Fibroblast of skin of back (primary cell): ENCODE data around the gene POLE4. TPM values are rescaled to one million over a fixed set of nuclear protein-coding genes. Genes with fewer than 3 reads are reported as not detected.
A peak's percentile ranks its signal among the peaks of the same experiment; 100 is the strongest.

Source experiments
- DNase-seq: peaks from one replicate; pipeline ENCODE4 v3.0.0-alpha.2; 2013
- polyA plus RNA-seq, 2 experiments: library from polyadenylated mRNA; unstranded; fragments of 120-200 nt; gene quantifications; one replicate each; pipeline ENCODE4 v1.2.1, GENCODE V29; 2013; ENCODE audit not compliant: insufficient read length in 2 of 2

The POLE4 gene, protein sequence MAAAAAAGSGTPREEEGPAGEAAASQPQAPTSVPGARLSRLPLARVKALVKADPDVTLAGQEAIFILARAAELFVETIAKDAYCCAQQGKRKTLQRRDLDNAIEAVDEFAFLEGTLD
- polyA plus RNA-seq (2013, experiment 1 of 2; ENCODE audit: insufficient read length), result 66.0 TPM
- polyA plus RNA-seq (2013, experiment 2 of 2; ENCODE audit: insufficient read length), result 36.6 TPM

GRCh38 chr2:74958274-74959105 lies at the start of gene POLE4:
Gene POLE4, plus strand, starts transcription at chr2:74958643. Its CDS starts 37 bp downstream, at chr2:74958680.
- DNase-seq, result peak; percentile 85

GRCh38 chr2:74908748-74909444 lies 49.5 kb upstream of the POLE4 start:
- no peak for DNase-seq

DNA sequence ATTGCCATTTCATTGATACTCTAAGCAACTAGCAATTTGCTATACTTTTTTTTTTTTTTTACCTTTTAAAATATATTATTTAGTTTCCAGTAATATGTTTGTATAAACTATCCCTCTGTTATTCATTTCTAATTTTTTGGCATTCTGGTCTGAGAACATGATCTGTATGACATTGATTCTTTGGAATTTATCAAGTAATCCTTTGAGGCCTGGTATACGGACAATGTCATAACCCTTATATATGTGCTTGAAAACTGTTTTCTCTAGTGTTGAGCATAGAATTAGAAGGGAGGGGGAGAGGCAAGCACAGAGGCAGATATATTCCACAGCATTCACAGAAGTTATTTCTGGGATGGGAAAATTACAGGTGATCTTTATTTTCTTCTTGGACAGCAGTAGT lies 48.2 kb upstream of the POLE4 start:
- no peak for DNase-seq

GRCh38 chr2:74911061-74911460 lies 47.4 kb upstream of the POLE4 start:
- no peak for DNase-seq

GRCh38 chr2:74915743-74916142 lies 42.7 kb upstream of the POLE4 start:
- DNase-seq, result peak; percentile 63

DNA sequence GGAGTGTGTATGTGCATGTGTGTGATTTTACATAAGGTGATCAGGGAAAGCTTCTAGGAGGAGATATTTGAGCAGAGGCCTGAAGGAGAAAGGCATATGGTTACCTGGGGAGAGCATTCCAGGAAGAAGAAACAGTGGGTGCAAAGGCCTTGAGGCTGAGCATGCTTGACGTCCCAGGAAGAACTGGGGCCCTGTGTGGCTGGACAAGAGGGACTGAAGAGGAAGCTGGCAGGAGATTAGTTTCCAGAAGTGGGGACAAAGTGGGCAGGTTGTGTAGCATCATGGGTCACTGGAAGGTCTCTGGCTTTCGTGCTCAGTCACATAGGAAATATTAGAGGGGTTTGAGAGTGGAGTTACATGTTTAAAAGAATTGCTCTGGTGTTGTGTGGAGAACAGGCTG lies 42.0 kb upstream of the POLE4 start:
- no peak for DNase-seq

GRCh38 chr2:74917702-74918619 lies 40.5 kb upstream of the POLE4 start:
- peak; percentile 68 for DNase-seq

DNA sequence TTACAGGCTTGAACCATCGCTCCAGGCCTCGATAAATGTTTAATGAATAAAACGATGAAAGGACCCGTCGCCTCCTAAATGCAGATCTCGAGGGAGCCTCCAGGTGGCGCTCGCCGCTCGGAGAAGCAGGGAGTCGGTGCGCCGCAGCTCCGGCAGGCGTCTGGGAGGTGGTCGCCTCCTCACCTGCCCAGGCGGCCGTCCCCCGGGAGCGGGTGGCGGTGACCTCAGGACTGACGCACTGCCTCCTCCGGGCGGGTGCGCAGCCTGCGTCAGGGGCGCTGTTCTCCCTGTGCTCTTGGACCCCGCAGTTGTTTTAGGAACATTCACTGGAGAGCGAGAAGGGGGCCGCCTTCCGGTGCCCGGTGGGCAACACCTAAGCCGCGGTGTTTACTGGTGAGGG lies 38.6 kb upstream of the POLE4 start:
- peak; percentile 47 for DNase-seq

DNA sequence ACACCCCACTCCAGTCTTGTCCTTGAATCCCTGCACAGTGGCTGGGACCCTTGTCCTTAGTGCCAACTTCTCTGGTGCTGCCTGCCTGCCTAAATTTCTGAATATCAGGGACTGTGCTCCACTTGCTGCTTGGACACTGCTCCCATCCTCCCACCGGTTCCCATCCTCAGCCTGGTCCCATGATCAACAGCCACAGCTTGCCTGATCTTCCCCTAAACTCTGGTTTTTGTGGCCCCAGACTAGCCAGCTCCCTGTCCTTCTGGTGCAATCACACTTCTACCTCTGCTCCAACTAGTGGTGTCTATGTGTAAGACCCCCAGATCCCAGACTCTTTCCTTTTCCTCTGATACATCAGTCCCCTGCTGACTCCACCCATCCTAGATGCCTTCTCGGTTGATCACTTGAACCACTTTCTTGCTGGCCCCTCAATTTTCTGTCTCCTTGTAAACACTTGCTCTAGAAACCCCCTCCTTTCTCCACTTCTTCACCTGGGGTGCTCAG lies 37.2 kb upstream of the POLE4 start:
- no peak for DNase-seq

DNA sequence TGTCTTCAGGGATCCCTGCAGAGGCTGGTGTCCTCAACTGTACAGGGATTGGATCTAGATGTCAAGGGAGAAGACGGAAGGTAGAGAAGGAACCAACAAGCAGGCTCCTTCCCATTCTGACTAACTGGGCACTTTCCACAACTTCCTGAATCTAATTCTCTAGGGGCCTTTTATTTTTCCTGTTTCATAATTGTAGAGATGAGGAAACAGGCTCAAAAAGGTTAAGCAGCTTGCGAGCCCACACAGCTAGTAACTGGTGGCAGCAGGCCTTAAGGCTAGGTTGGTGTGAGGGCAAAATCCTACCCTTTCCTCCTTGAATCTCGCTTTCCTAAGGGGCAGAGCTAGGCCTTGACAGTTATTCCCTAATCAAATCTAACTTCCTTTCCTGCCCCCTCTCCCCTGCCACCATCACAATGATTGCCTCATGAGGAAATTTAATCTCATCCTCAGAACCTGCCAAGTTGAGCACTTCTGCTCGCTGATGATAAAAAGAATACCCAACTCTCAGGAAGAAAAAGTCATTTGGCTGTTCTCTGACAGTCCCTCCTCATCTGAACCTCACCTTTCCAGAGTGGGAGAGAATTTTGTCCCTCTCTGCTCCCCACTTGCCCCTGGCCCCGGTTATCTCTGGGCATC lies 35.7 kb upstream of the POLE4 start:
- no peak for DNase-seq

DNA sequence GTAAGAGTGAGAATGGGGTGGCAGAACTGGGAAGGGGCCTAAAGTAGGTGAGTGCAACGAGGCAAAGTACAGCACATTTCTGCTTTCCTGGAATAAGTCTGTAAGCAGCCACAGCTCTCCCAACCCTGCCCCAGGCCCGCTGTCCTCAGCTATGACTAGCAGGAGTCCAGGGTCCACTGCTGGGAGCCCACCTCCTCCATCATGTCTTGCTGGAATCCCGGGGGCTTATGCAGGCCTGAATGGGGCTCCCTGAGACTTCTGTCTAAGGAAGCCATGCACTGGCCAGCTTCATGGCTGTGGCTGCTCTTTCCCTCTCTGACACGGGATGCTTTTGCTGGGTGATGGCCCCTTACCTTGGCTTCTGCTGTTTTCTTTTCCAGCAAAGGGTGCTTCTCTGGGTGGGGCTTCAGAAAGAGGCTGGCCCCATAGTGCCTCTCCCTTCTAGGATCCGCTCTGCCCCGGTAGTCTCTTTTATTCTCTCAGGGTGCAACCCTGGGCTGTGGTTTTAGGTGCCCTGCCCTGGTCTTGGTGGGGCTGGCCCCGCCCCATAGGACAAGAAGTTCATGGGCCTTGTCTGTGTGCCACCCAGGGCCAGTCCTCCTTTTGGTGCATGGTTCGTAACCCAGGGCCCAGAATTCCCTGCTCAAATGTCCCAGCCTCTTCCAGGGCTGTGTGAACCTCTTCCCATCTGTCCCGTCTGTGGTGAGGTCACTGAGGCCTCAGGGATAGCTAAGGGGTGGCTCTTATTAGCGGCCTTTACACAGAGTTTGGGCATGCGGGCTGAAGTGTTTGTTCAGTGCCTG lies 33.8 kb upstream of the POLE4 start:
- no peak for DNase-seq

DNA sequence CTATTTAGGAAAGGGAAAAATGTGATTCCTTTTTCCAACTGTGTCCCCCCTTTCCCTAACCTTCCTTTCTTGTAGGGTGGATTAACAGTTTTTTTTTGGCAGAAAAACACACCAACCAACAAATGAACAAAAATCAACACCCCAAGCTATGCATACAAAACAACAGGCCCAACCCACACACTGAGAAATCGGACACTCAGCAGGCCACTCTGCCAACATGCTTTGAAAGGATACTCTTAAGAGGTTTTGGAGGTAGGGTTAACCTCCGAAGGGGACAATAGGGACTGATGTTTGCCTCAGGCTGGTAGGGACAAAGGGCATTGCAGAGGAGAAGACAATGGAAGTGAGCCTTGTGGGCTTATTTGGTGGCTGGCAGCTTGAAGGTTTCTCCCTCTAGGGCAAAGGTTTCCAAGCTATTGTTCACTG lies 33.1 kb upstream of the POLE4 start:
- no peak for DNase-seq

- no peak for DNase-seq
These were observed 30.8 kb upstream of the POLE4 start for GRCh38 chr2:74927621-74928020.

DNA sequence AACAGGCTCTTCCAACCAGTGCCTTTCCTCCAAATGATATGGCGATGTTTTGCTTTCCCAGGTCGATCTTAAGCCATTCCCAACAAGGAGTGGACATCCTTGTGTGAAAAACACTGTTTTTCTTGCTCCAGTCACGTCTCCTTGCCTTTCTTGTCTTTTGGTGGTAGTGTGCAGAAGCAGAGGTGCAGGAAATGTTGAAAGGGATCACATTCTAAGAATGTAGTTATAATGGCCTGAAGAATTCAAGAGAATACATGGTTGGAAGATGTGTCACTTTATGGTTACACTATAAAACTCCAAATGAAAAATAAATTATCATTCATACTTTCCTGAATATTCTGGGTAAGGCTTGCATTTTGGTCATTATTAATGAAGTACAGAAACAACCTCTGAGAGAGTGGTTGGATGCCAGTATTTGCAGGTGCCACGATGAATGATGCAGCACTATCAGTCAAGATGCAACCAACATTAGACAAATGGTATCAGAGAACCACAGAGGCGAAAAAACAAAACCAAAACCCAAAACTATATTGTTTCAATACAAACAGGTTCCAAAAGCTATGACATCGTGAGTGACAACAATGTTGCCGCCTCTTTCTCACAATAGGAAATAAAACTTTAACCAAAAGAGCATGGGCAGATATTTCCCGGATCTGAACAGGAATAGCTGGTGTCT lies 27.5 kb upstream of the POLE4 start:
- peak; percentile 45 for DNase-seq

GRCh38 chr2:74931940-74932339 lies 26.5 kb upstream of the POLE4 start:
- no peak for DNase-seq

DNA sequence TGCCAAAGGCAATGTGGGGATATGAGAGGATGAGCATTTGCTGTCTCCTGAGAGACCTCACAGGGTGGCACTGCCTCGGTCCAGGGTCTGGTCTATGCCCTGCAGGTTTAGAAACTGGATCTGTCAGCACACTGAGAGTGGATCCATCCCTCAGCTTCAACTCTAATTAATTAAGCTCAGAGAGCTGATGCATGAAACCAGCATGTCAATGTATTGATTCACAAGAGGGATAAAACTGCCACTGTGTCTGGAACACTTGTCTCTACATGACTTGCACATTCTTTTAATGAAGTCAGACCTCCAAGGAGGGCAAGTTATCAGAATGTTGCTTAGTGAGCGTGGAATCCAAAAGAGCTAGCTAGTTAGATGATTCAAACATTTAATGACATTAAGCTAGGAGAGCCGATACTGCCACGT lies 22.5 kb upstream of the POLE4 start:
- DNase-seq, result peak; percentile 61

DNA sequence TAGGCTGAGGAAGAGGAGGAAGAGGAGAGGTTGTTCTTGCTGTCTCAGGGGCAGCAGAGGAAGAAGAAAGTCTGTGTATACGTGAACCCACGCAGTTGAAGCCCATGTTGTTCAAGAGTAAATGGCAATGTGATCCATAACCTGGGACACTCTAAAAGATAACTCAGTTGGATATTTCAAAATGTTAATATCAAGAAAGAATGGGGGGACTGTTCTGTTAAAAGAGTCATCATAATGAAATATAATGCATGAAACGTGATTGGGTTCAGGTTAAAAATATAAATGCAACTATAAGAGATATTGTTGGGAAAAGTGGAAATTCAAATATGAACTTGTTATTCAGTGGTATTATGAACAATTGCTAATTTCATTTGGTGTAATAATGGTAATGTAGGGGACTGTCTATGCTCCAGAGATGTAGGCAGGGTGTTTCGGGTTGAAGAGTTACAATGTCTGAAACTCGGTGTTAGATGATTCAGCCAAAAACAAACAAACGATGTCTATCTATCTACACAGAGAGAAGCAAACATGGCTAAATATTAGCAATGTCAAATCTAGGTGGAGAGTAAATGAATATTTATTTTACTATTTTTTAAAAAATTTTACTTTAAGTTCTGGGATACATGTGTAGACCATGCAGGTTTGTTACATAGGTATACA lies 21.1 kb upstream of the POLE4 start:
- no peak for DNase-seq

DNA sequence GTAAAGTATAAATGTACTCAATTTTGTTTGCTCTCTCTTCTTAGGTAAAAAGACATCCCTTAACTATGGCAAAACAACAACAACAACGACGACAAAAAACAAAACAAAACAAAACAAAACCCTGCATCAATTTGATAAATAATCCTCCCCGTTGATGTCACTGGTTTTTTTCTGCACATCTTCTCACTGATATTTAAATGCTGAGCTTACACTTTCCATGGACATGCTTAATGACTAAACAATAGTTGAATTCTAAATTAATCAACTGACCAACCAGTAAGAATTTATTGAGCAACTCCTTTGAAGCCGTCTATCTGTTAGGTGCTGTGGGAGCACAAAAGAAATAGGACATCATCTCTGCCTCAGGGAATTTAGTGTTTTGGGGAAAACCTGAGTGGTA lies 20.2 kb upstream of the POLE4 start:
- no peak for DNase-seq

GRCh38 chr2:74939919-74940812 lies 18.3 kb upstream of the POLE4 start:
- no peak for DNase-seq
